NCI-H128 (cell line): ENCODE data around the gene RANBP9.
A peak's percentile ranks its signal among the peaks of the same experiment; 100 is the strongest.

ENCODE experiments used
- DNase-seq: peaks from one replicate; lab custom pipeline; 2025; ENCODE audit not compliant: unreplicated experiment; lab: John Stamatoyannopoulos, UW

Gene RANBP9

DNA sequence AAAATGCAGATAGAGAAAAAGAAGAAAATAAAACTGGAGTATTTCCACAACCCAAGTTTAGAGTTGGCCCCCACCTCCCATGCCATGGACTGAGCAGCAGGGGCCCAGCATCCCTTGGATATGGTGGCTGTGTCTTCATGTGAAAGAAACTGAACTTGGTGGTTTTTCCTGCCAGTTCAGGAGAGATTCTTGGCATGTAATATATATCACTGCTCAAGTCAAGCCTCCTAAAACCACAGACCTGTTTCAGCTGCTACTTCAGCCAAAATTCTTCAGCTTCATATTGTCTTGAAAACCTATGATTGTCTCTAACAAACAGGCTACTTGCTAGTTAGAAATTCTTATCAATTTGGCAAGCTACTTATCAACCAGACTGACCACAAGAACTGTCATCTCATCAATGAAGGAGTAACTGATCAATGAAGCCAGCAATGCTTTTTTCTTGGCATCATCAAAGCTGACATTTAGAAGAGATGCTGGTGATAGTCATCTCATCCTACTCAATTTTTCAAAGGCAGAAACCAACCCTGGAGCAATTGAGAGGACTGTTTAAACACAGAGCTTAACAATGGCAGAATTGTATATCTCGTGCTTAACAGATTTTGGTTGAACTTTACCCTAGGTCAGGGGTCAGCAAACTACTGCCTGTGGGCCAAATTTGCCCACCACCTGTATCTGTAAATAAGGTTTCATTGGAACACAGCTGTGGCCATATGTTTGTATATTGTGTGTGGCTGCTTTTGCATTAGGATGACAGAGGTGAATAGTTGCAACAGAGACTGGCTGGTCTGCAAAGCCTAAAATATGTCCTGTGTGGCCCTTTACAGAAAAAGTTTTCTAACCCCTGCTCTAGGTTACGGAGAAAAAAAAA is 106.9 kb downstream of the RANBP9 start:
- no peak for DNase-seq

DNA sequence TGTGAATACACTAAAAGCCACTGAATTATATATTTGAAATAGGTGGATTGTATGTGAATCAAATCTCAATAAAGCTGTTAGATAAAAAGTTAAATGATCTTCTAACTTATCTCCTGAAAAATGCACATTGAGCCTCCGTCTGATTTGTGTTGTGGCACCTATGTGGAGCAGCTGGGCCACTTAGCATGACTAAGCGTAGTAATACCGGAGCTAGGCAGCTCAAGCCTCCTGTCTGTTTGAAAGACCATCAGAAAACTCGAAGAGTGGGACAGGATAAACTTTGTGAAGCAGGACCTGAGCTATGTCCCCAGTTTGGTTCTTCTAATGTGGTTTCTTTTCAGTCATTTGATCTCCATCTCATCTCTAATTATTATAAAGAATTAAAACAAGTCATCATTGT is 107.5 kb downstream of the RANBP9 start:
- no peak for DNase-seq

DNA sequence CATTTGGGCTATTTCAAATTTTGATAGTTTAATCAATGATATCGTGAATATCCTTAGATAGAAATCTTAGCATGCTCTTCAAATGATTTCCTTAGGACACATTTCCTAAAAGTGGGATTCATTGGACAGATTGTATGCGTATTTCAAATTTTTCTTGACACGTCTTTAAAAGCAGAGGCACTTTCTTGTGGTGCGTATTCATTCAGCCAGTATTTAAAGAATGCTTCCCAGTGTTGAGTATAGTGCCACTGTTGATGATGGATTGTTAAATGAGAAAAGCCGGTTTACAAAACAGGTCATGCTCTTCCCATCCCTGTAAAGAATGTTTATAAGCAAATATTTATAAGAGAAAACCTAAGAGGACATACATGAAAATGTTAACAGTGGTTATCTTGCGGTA is 111.6 kb downstream of the RANBP9 start:
- no peak for DNase-seq

DNA sequence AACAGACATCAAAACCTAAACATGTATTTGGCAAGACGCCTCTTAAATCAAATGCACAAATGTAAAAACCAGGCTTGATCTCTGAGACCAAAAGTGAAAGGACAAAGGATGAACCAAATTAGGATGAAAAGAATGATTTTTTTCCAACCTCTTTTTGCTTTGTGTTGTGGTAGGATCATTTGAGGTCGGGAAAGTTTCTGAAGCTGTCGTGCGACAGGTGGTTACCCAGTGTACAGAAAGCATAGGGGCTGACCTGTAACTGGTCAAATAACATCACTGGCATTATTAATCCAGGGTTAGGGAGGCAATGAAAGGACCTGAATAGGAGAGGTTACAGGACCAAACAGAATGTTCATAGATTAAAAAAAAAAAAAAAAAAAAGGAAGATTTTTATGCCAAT is 114.6 kb downstream of the RANBP9 start:
- DNase-seq, result no peak

DNA sequence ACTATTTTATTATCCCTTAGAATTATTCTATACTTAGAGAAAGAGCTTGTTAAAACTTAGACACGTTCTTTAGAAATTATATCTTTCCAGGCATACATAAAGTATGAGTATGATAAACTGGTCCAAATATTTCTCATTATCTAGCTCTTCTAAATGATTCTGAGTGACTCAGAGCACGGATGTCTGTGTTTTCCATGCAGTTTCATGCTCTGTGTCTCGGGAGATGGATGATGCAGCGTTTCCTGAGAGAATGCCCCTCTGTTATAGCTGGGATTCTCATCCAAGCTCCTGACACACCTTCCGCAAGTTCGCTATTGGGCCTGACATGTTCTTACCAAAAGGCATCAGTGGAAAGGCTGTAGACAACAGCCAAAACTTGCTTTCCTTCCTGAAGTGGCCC is 117.9 kb downstream of the RANBP9 start:
- DNase-seq, result no peak

DNA sequence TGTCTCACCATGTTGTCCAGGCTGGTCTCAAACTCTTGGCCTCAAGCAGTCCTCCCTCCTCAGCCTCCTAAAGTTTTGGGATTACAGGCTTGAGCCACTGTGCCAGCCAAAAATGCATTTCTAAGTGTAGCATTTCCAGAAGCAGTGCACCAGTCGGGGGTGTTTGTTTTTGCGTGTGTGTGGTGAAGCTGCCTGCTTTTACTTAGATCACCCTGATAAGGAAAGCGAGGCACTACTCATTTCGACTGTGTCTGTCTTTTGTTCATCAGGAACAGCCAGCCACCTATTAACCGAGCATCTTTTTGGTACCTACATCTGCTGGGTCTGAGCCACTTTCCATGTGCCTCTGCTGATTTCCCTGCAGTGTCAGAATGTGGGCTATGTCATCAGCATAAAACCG is 118.5 kb downstream of the RANBP9 start:
- DNase-seq, result no peak

DNA sequence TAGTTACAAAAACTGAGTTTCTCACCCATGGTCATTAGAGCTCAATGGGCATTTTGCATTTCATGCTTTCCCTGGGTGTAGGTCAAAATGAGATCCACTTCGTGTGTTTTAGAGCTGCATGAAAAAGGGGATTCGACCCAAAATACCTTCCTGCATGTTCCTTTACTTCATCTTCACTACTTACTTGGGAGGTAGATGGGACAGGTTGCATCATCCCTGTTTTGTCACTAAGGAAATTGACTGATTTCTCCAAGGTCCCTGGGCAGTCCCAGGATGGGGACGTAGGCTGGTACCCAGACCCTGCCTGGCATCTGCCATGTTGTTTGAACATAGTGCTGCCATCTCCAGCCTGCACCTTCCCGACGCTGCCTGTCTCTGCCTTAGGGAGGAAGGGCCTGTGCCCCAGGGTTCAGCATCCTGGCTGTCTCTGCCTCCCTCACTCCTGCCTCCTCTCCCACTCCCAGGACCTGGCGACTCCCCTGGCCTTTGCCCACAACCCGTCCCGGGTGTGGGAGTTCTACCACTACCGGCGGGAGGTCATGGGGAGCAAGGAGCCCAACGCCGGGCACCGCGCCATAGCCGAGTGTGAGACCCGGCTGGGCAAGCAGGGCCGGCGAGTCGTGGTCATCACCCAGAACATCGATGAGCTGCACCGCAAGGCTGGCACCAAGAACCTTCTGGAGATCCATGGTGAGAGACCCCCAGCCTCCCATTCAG is 120.3 kb downstream of the RANBP9 start:
- no peak for DNase-seq

DNA sequence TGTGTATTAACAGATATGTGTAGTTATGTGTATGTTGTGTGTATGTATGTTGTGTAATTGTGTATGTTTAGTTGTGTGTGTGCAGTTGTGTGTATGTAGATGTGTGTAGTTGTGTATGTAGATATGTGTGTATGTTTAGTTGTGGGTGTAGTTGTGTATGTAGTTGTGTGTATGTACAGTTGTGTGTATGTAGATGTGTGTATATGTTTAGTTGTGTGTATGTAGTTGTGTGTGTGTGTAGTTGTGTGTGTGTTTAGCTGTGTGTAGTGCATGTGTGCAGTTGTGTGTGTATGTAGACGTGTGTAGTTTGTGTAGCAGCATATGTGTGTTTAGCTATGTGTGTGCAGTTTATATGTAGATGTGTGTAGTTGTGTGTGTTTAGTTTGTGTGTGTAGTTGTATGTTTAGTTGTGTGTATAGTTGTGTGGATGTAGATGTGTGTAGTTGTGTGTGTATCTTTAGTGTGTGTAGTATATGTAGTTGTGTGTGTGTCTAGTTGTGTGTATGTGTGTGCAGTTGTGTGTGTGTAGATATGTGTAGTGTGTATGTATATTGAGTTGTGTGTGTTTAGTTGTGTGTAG is 121.0 kb downstream of the RANBP9 start:
- no peak for DNase-seq

DNA sequence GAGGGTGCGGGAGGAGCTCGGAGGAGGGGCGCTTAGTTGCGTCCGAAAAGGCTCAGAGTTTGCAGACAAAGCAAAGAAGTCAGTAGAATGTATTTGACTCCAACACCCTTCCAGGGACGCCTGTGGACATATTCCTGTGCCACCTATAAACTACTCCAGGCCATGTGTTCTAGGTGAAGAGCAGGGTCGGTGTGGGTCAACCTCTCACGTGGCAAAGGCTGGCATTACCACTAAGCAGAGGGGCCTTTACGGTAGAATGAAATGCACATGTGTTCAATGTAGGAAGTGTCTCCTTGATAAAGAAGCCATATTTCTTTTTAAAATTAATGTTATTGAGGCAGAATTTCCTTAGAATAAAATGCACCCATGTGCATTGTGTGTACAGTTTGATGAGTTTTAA is 121.8 kb downstream of the RANBP9 start:
- no peak for DNase-seq

DNA sequence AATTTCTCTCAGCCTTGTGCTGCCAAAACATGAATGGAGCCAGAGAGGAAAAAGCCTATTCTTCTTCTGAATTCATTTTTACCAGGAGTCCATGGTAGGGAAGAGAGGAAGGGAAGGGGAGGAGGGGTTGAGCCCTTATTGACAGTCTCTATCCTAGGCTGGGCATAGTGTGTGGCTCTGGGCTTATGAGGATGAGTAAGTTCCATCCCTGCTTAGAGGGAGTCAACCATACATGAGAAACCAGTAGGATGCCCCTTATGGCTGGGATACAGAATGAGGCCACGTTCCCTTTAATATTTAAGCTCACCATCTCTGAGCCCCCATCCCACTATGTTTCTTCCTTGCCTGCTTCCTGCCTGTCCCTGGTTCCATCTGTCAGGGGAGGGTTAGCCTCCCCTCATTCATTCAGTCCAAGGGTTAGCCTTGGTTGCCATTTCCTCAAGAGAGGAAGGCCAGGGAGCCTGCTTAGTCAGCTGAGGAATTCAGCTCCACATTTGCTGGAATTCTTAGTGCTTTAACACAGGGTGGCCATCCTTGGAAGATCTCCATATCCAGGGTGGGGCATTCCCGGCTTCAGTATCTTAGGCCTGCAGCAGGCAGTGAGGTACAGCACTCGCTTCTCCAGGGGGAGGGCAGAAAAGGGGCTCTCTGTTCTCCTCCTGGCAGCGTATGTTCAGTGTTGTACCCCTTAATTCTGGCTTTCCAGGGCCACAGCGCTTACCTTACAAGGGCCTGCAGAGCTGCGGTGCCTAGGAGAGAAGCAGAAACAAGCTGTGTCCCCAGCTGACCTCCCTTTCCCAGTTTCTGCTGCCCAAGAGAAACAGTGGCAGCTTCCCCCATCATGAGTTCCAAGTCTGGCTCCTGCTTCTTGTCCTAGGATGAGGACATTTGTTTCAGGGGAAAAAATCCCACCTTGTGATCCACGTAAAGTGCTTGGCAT is 124.8 kb downstream of the RANBP9 start:
- DNase-seq, result no peak

DNA sequence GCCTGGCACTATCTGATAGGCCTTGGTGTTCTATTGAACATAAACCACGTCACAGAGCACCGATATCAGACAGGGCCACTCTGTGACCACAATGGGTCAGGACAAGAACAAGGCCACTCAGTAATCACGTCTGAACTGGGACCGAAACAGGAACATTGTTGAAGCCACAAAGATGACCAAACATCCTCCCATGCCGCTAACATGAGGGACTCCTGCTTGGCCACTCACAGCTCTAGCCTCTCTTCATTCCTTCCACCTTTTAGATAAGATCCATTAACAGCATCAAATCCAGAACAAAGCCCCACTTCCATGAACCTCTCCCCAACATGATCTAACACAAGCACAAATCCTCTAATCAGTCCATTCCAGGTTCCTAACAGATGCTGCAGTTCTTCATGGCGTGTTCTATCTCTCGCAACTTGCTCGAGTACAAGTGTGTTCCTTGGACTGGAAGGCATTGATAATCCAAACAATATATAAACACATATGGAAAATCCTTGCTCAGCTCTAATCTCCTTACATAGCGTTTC is 129.9 kb downstream of the RANBP9 start:
- DNase-seq, result no peak

DNA sequence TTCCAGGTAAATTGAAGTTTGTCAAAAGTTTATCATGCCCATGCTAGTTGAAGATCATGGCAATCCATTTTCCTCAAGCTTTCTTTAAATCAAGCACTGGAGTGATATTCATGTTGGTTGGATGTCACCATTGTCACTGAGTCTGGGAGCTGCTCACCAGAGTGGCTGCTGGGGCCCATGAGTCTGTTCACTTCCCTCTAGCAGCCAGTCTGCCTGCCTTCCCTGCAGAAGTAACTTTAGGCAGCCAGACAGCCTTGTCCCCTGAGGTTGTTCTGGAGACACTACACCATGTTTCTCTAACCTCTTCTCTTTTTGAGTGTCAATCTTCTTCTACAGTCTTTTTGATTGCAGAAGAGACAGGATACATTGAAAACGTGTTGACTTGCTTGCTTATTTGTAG is 131.7 kb downstream of the RANBP9 start:
- DNase-seq, result no peak

DNA sequence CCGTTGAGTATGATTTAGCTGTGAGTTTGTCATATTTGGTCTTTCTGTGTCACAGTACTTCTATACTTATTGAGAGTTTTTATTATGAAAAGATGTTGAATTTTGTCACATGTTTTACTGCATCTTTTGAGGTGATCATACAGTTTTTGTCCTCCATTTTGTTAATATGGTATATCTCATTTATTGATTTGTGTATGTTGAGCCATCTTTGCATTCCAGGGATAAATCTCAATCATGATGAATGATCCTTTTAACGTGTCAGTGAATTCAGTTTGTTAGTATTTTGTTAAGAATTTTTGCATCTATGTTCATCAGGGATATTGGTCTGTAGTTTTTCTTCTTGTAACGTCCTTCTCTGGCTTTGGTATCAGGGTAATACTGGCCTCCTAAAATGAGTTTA is 133.7 kb downstream of the RANBP9 start:
- no peak for DNase-seq

DNA sequence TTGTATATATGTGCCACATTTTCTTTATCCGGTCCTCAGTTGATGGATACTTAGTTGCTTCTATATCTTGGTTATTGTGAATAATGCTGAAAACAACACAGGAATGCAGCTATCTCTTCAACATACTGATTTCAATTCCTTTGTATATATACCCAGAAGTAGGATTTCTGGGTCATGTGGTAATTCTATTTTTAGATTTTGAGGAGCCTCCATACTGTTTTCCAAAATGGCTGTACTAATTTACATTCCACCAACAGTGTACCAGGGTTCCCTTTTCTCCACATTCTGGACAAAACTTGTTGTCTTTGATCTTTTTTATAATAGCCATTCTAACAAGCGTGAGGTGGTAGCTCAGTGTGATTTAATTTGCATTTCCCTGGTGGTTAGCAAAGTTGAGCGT is 135.6 kb downstream of the RANBP9 start:
- DNase-seq, result no peak

DNA sequence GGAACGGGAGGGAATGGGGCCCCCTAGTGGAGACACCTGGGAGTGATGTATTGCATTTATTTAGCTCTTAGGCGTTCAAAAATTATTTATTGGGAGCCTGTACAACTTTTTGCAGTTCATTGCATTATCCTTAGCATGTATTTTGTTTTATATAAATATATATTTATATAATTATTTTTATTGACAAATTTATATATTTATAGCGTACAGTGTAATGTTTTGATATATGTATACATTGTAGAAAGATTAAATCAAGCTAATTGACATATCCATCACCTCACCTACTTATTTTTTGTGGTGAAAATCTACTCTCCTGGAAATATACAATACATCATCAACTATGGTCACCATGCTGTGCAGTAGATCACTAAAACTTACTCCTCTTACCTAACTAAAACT is 136.3 kb downstream of the RANBP9 start:
- DNase-seq, result no peak

DNA sequence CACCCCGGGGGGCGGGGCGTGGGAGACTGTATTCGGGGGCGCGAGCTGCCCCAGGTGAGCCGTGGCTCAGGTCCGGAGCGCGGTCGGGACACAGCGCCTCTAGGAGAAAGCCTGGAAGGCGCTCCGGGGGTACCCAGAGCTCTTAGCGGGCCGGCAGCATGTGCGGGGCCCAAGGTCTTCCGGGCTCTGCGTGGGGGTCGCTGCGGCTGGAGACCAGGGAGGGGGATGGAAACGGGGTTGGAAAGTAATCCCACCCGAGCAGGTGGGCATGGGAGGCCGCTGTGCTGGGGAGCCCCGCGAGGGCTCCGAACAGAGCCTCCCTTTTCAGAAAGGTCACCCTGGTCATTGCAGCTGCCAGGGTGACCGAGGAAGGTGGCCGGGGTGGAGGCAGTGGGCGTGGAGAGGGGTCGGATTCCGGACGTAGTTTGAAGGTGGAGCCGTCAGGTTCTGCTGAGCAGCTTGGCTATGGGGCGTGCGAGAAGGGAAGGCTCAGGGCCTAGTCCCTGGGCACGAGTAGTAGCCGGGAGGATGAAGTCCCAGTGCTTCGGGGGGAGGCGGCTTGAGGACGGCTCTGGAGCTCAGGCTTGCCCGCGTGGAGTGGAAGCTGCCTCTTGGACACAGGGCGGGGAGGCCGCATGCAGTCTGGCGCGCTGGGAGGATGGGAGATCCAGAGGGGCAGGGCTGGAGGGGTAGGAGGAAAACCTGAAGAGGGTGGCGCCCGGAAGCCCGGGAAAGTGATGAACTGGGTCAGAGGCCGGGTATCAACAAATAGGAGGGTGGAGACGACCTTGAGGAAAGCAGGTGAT is 136.9 kb downstream of the RANBP9 start, which contains the start of gene SIRT5:
Gene SIRT5 (plus strand): TSS at position 31 of the 806 bp plus-strand sequence. CDS start 9,510 bp downstream, outside the sequence.
- DNase-seq, result peak; percentile 70

DNA sequence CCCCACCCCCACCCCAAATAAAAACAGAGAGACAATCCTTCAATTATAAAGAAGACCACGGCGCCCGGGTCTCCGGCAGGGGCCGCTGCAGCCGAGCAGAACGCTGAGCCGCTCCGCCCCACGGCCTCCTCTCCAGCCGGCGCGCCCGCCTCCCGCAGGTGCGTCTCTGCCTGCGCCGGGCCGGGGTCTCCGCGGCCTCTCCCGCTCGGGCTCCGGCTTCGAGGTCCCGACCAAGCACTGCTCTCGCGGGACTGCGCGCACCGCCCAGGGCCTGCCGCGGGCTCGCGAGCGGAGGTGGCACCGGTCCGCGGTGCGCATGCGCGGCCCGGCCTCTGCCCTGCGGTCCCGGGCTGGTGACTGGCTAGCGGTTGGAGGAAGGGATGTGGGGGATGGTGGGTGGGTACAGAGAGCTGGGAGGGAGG is 137.5 kb downstream of the RANBP9 start:
- peak; percentile 93 for DNase-seq

DNA sequence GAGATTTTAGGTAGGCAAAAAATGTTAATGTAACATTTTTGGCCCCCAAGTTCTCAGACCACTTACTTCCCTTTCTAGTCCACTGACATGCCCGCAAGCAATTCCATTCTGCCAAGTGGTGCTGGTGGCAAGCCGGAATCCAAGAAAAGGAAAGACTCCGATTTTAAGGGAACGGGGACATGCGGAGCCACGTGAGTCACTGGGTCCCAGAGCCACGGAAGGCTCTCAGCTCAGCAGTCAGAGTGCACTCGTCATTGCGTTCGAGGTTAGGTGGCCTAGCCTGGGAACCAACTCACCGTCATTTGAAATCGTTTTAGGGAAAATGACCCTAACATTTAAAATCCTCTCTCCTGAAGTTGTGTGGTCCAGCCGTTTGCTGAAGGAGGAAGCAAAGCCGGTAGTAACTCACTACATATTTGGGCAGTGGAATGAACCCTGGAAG is 137.9 kb downstream of the RANBP9 start:
- no peak for DNase-seq

DNA sequence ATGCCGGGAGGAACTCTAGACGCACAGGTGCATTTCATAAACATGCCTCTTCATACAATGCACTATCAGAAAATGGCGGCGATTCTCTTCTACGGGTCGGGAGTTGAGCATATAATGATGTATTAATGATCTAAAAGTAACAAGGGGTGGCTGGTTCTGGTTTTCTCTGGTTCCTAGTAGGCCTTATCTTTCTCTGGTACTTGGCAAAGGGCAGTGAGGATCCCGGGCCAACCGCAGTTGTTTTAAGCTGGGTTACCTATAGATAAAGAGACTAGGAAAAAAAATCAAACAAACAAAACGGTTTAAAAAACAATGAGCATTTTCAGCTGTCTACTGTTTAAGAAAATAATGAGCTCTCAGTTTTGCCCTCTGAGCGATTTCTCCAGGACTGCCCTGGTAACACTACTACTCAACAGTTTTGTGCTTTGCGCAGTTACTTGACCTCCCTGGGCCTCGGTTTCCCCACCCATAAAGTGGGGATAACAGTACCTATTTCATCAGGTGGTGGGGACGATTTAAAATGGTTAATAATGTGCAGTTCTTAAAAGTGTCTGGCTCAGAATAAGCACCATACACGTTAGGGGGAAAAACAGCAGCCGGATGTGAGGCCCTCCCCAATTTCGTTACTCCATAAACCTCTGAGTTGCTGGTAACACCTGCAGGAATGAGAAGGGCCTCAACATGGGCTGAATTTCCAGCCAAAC is 138.5 kb downstream of the RANBP9 start:
- no peak for DNase-seq
